CD4-positive, alpha-beta T cell (primary cell): ENCODE measurements around the gene WFIKKN1. TPM values are rescaled to one million over a fixed set of nuclear protein-coding genes. Genes with fewer than 3 reads are reported as not detected.

Source experiments
- ATAC-seq: fragments of 200-7000 bp; cut with Tn5 transposase; one replicate; pipeline ENCODE4 v1.10.0; 2022; ENCODE audit warnings: mild to moderate bottlenecking; ENCODE audit not compliant: poor library complexity
- CTCF ChIA-PET: fragments of 350-600 bp; sonication (Branson Sonifier 250); formaldehyde crosslinking; loops from one replicate; lab custom pipeline; 2021; ENCODE audit warnings: antibody characterized with exemption, inconsistent platforms; lab: Charles Lee
- POLR2A ChIA-PET: fragments of 350-600 bp; sonication (Branson Sonifier 250); formaldehyde crosslinking; loops from one replicate; lab custom pipeline; 2021; ENCODE audit warnings: antibody characterized with exemption, inconsistent platforms; lab: Charles Lee
- DNase-seq, 14 experiments: peaks; one replicate each; pipeline ENCODE4 v3.0.0-alpha.2; 2013 to 2020; ENCODE audit warnings: mixed read lengths in 2 of 14
- H3K27ac ChIP-seq, 2 donors: one replicate each; pipeline versions ENCODE4 v1.5.1 to v1.7.0; 2013; ENCODE audit warnings: low read length in 2 of 2, low read depth in 1 of 2, mild to moderate bottlenecking in 1 of 2
- H3K27me3 ChIP-seq, 2 experiments: 1 replicate in 1 of 2; 2 replicates in 1 of 2; pipeline versions ENCODE4 v1.6.1 to v1.7.0; 2013; ENCODE audit warnings: low read length in 2 of 2, control low read depth in 1 of 2, mild to moderate bottlenecking in 1 of 2, moderate library complexity in 1 of 2; ENCODE audit not compliant: insufficient read depth in 2 of 2, control insufficient read depth in 1 of 2
- H3K36me3 ChIP-seq: one replicate; pipeline ENCODE4 v1.6.1; 2013; ENCODE audit warnings: low read length, control low read depth; ENCODE audit not compliant: insufficient read depth
- H3K4me1 ChIP-seq: one replicate; pipeline ENCODE4 v1.6.1; 2013; ENCODE audit warnings: low read length, control low read depth; ENCODE audit not compliant: insufficient read depth
- H3K4me3 ChIP-seq: one replicate; pipeline ENCODE4 v1.5.1; 2013; ENCODE audit warnings: mild to moderate bottlenecking, low read length, moderate library complexity
- H3K9me3 ChIP-seq, 2 experiments: 1 replicate in 1 of 2; 2 replicates in 1 of 2; pipeline versions ENCODE4 v1.6.1 to v1.7.0; 2013; ENCODE audit warnings: low read length in 2 of 2, mild to moderate bottlenecking in 2 of 2, control low read depth in 1 of 2, moderate library complexity in 1 of 2; ENCODE audit not compliant: control insufficient read depth in 1 of 2, insufficient read depth in 1 of 2
- H3K27ac Mint-ChIP-seq: one replicate; pipeline ENCODE4 v1.8.0; 2020; ENCODE audit warnings: mixed read lengths
- H3K27me3 Mint-ChIP-seq: one replicate; pipeline ENCODE4 v1.8.0; 2021; ENCODE audit warnings: mixed read lengths
- H3K36me3 Mint-ChIP-seq: one replicate; pipeline ENCODE4 v1.8.0; 2021; ENCODE audit warnings: low read depth, mixed read lengths
- H3K4me1 Mint-ChIP-seq: one replicate; pipeline ENCODE4 v1.8.0; 2021; ENCODE audit warnings: low read depth, mixed read lengths
- H3K4me3 Mint-ChIP-seq: one replicate; pipeline ENCODE4 v1.8.0; 2020; ENCODE audit warnings: mild to moderate bottlenecking, mixed read lengths
- H3K9me3 Mint-ChIP-seq: one replicate; pipeline ENCODE4 v1.8.0; 2020; ENCODE audit warnings: mixed read lengths
- intact Hi-C, 2 experiments: fragments of 100-400 bp; cut with DNase I in 1 of 2; cut with micrococcal nuclease in 1 of 2; formaldehyde crosslinking; loops; one replicate each; pipeline versions ENCODE4 v1.15.1 to v1.9.0; 2023 to 2025; cut with DNase I, micrococcal nuclease
- total RNA-seq, 174 experiments: library from RNA in 2 of 174; stranded (reverse) in 2 of 174; gene quantifications; one replicate each; pipeline ENCODE4 v1.2.3 and lab custom pipeline; 2021 to 2026
- TF ChIP-seq, protein P1 (sequence below): fragments of 200-600 bp; IDR thresholded peaks from one replicate; pipeline ENCODE4 v1.8.0; 2022; ENCODE audit warnings: antibody characterized with exemption, mild to moderate bottlenecking

Gene WFIKKN1
- total RNA-seq, 2 experiments from 2014 or later = 0.64 to 0.99 TPM

- peak within 1 kb of the TSS; percentile 73 for H3K4me3 ChIP-seq
- TF ChIP-seq, protein P1, sequence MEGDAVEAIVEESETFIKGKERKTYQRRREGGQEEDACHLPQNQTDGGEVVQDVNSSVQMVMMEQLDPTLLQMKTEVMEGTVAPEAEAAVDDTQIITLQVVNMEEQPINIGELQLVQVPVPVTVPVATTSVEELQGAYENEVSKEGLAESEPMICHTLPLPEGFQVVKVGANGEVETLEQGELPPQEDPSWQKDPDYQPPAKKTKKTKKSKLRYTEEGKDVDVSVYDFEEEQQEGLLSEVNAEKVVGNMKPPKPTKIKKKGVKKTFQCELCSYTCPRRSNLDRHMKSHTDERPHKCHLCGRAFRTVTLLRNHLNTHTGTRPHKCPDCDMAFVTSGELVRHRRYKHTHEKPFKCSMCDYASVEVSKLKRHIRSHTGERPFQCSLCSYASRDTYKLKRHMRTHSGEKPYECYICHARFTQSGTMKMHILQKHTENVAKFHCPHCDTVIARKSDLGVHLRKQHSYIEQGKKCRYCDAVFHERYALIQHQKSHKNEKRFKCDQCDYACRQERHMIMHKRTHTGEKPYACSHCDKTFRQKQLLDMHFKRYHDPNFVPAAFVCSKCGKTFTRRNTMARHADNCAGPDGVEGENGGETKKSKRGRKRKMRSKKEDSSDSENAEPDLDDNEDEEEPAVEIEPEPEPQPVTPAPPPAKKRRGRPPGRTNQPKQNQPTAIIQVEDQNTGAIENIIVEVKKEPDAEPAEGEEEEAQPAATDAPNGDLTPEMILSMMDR = no peak
- peaks cover 9% of the 10 kb centered on the region for H3K36me3 Mint-ChIP-seq
- peaks cover 8% of the 10 kb centered on the region for H3K4me1 Mint-ChIP-seq
- no peaks in the 10 kb centered on the region for H3K9me3 Mint-ChIP-seq
- H3K27me3 ChIP-seq = no peaks in the 10 kb centered on the region
- peaks cover 0 to 10% of the 10 kb centered on the region in 2 experiments for H3K9me3 ChIP-seq
- H3K27ac Mint-ChIP-seq = peak within 1 kb of the TSS; percentile 100
- no peaks in the 10 kb centered on the region for H3K36me3 ChIP-seq
- ATAC-seq (peak; percentile 85), DNase-seq (peak; percentile 88 to 97 (median 92))
- peaks cover 6% of the 10 kb centered on the region for H3K27me3 Mint-ChIP-seq
- H3K4me3 Mint-ChIP-seq = peak within 1 kb of the TSS; percentile 99
- intact Hi-C loops = loop anchor here (1.0 to 2.0 kb wide), 5 partner anchors 47 to 109 kb away; partner anchors contain the start of genes CAPN15 (in 1 of the 2), JMJD8 (in 1 of the 2) and PIGQ (in 1 of the 2)
- CTCF ChIA-PET = interaction anchor here (0.7 to 1.5 kb wide), 6 partner anchors 12 to 284 kb away, joined by 3 to 6 read pairs (median 4); partner anchors contain the start of genes AXIN1, CAPN15 and WDR90
- H3K4me1 ChIP-seq = peaks cover 38% of the 10 kb centered on the region
- peak within 1 kb of the TSS; percentile 82 to 86 for H3K27ac ChIP-seq
- POLR2A ChIA-PET = interaction anchor here (0.8 to 3.0 kb wide), 25 partner anchors 9 to 1570 kb away, joined by 3 to 18 read pairs (median 3); partner anchors contain the start of genes ANTKMT, CAPN15, CHTF18 and DECR2
Observed at GRCh38 chr16:636206-637080, 5.7 kb downstream of the WFIKKN1 start, which contains the start of gene METTL26. Gene METTL26 (minus strand): TSS chr16:636305. CDS start chr16:636290, 15 bp downstream.

- CTCF ChIA-PET = interaction anchor here (1.0 to 1.5 kb wide), 4 partner anchors 11 to 110 kb away, joined by 3 to 6 read pairs (median 4); partner anchors contain the start of genes CAPN15 and WDR90
- Histone ChIP-seq H3K4me3 (peak overlapping the region; percentile 73), H3K36me3 (no peaks in the 10 kb centered on the region), H3K9me3 (peaks cover 0 to 10% of the 10 kb centered on the region in 2 experiments), H3K27me3 (no peaks in the 10 kb centered on the region), H3K27ac (peak overlapping the region; percentile 82 to 86), H3K4me1 (peaks cover 40% of the 10 kb centered on the region)
- Mint-ChIP-seq H3K4me3 (peak overlapping the region; percentile 99), H3K27me3 (peaks cover 6% of the 10 kb centered on the region), H3K36me3 (peaks cover 9% of the 10 kb centered on the region), H3K9me3 (no peaks in the 10 kb centered on the region), H3K4me1 (peaks cover 8% of the 10 kb centered on the region), H3K27ac (peak overlapping the region; percentile 100)
- POLR2A ChIA-PET = interaction anchor here (0.8 to 3.0 kb wide), 17 partner anchors 10 to 1145 kb away, joined by 3 to 18 read pairs (median 4); partner anchors contain the start of genes CAPN15, CHTF18, JMJD8 and NUBP2
- ATAC-seq (peak; percentile 54), DNase-seq (peak in 13 of 14 experiments; percentile 79 to 94 (median 88))
- intact Hi-C loops = loop anchor here in 1 of 2 experiments (2.0 kb wide), 1 partner anchor 49 kb away; no protein-coding TSS in a partner anchor
- TF ChIP-seq, protein P1 = no peak
Observed at GRCh38 chr16:637081-638018, 6.6 kb downstream of the WFIKKN1 start.
